NCI-H2081 (cell line): ENCODE measurements around the gene RCOR1.

ENCODE experiments used
- DNase-seq, 2 experiments: peaks; one replicate each; lab custom pipeline; 2025; lab: John Stamatoyannopoulos, UW

Gene RCOR1

GRCh38 chr14:102678394-102678793 is 85.9 kb downstream of the RCOR1 start:
- no peak for DNase-seq

GRCh38 chr14:102683399-102684297 is 91.2 kb downstream of the RCOR1 start:
- no peak for DNase-seq

- DNase-seq = no peak
Measured at GRCh38 chr14:102684298-102684663, 91.8 kb downstream of the RCOR1 start.

GRCh38 chr14:102686196-102686801 is 93.8 kb downstream of the RCOR1 start:
- no peak for DNase-seq

- no peak for DNase-seq
Measured at GRCh38 chr14:102688290-102688689, 95.8 kb downstream of the RCOR1 start.

- no peak for DNase-seq
Measured at GRCh38 chr14:102690509-102691286, 98.2 kb downstream of the RCOR1 start.

- no peak for DNase-seq
Measured at GRCh38 chr14:102691763-102692162, 99.3 kb downstream of the RCOR1 start.

- no peak for DNase-seq
Measured at GRCh38 chr14:102692334-102692733, 99.9 kb downstream of the RCOR1 start.

GRCh38 chr14:102693006-102693755 is 100.7 kb downstream of the RCOR1 start:
- no peak for DNase-seq

- DNase-seq = peak; percentile 78 to 79
Measured at GRCh38 chr14:102694530-102695166, 102.2 kb downstream of the RCOR1 start.

- DNase-seq = no peak
Measured at GRCh38 chr14:102695167-102695555, 102.7 kb downstream of the RCOR1 start.

GRCh38 chr14:102696332-102696731 is 103.9 kb downstream of the RCOR1 start:
- no peak for DNase-seq

- DNase-seq = peak in 1 of 2 experiments; percentile 61
Measured at GRCh38 chr14:102696856-102697495, 104.5 kb downstream of the RCOR1 start.

GRCh38 chr14:102697501-102697900 is 105.1 kb downstream of the RCOR1 start:
- no peak for DNase-seq

GRCh38 chr14:102699416-102700110 is 107.1 kb downstream of the RCOR1 start:
- DNase-seq = no peak

GRCh38 chr14:102708494-102708893 is 116.0 kb downstream of the RCOR1 start:
- no peak for DNase-seq

- no peak for DNase-seq
Measured at GRCh38 chr14:102711207-102711606, 118.8 kb downstream of the RCOR1 start.

GRCh38 chr14:102711946-102712345 is 119.5 kb downstream of the RCOR1 start:
- DNase-seq = no peak

- no peak for DNase-seq
Measured at GRCh38 chr14:102717276-102717675, 124.8 kb downstream of the RCOR1 start.

GRCh38 chr14:102722646-102723045 is 130.2 kb downstream of the RCOR1 start:
- DNase-seq = no peak
